Endothelial cell of umbilical vein (primary cell): Measurements from ENCODE around the gene OGDH. TPM values are rescaled to one million over a fixed set of nuclear protein-coding genes. Genes with fewer than 3 reads are reported as not detected.

Source experiments
- BruUV-seq: library from RNA; stranded (reverse); fragments of 400-500 nt; replicated peaks from 2 replicates; lab custom pipeline; 2021; lab: Mats Ljungman, UMichigan
- CTCF ChIA-PET: fragments of 300-600, 350-600 bp; sonication (Branson Sonifier 250); formaldehyde crosslinking; loops from one replicate; lab custom pipeline; 2021; ENCODE audit warnings: antibody characterized with exemption, inconsistent platforms; lab: Charles Lee
- POLR2A ChIA-PET: fragments of 300-600, 350-600 bp; sonication (Branson Sonifier 250); formaldehyde crosslinking; loops from one replicate; lab custom pipeline; 2021; ENCODE audit warnings: antibody characterized with exemption, inconsistent platforms; lab: Charles Lee
- DNase-seq: peaks from one replicate; pipeline ENCODE4 v3.0.0-alpha.2; 2011; ENCODE audit warnings: low read depth, low spot score
- FAIRE-seq: peaks from 2 replicates; lab custom pipeline; 2011; peaks lifted over from hg19 to GRCh38; lab: Jason Lieb, UNC
- H2AFZ ChIP-seq: 2 replicates; pipeline ENCODE4 v1.6.0; 2012; ENCODE audit warnings: low read depth, low read length, control low read depth, inconsistent platforms
- H3K27ac ChIP-seq: 2 replicates; pipeline ENCODE4 v1.5.1; 2011; ENCODE audit warnings: low read depth, mild to moderate bottlenecking, control low read depth, low read length, moderate library complexity; ENCODE audit not compliant: insufficient read depth
- H3K27me3 ChIP-seq, 2 experiments: 2 replicates each; pipeline versions ENCODE4 v1.6.0 to v1.6.1; 2011; ENCODE audit warnings: low read length in 2 of 2, mixed read lengths in 1 of 2; ENCODE audit not compliant: control insufficient read depth in 2 of 2, insufficient read depth in 2 of 2
- H3K36me3 ChIP-seq, 2 experiments: 2 replicates in 1 of 2; 3 replicates in 1 of 2; pipeline ENCODE4 v1.5.1; 2011; ENCODE audit warnings: low read length in 2 of 2, mild to moderate bottlenecking in 1 of 2, moderate library complexity in 1 of 2; ENCODE audit not compliant: control insufficient read depth in 2 of 2, insufficient read depth in 2 of 2; ENCODE audit errors: extremely low read depth in 1 of 2
- H3K4me1 ChIP-seq: 3 replicates; pipeline ENCODE4 v1.5.1; 2011; ENCODE audit warnings: mild to moderate bottlenecking, low read length; ENCODE audit not compliant: control insufficient read depth, insufficient read depth; ENCODE audit errors: extremely low read depth
- H3K4me2 ChIP-seq: 2 replicates; pipeline ENCODE4 v1.6.1; 2011; ENCODE audit warnings: low read length, control low read depth, mixed read lengths; ENCODE audit not compliant: insufficient read depth
- H3K4me3 ChIP-seq, 3 experiments: fragments of 200-600 bp in 1 of 3; sonication (generic), shearing (Covaris generic) in 1 of 3; replicated peaks in 1 of 3; 2 replicates each; pipeline ENCODE4 v1.5.1; 2011 to 2016; ENCODE audit warnings: control low read depth in 3 of 3, low read length in 3 of 3, mild to moderate bottlenecking in 2 of 3, inconsistent platforms in 1 of 3, low read depth in 1 of 3, moderate library complexity in 1 of 3; ENCODE audit not compliant: insufficient read depth in 1 of 3
- H3K79me2 ChIP-seq: 2 replicates; pipeline ENCODE4 v1.6.0; 2012; ENCODE audit warnings: low read length, inconsistent platforms; ENCODE audit not compliant: control insufficient read depth, insufficient read depth
- H3K9ac ChIP-seq: replicated peaks from 2 replicates; pipeline ENCODE3; 2011; ENCODE audit warnings: low read length, control low read depth; ENCODE audit not compliant: insufficient read depth; ENCODE audit errors: extremely low read depth
- H3K9me1 ChIP-seq: replicated peaks from 3 replicates; pipeline ENCODE4 v1.6.0; 2011; ENCODE audit warnings: mild to moderate bottlenecking, low read length; ENCODE audit not compliant: control insufficient read depth, insufficient read depth; ENCODE audit errors: extremely low read depth
- H3K9me3 ChIP-seq: replicated peaks from 2 replicates; pipeline ENCODE4 v1.5.1; 2012; ENCODE audit warnings: low read length, inconsistent platforms; ENCODE audit not compliant: control insufficient read depth, insufficient read depth
- H4K20me1 ChIP-seq: replicated peaks from 2 replicates; pipeline ENCODE3; 2011; ENCODE audit warnings: mild to moderate bottlenecking, low read length; ENCODE audit not compliant: control insufficient read depth, insufficient read depth; ENCODE audit errors: extremely low read depth
- EZH2 ChIP-seq: IDR thresholded peaks from 2 replicates; pipeline ENCODE4 v1.6.1; 2012; ENCODE audit warnings: borderline replicate concordance, low read depth, mild to moderate bottlenecking, moderate library complexity, low read length, inconsistent platforms; ENCODE audit not compliant: severe bottlenecking
- FOS ChIP-seq: IDR thresholded peaks from 2 replicates; pipeline ENCODE4 v1.6.1; 2011; ENCODE audit warnings: mild to moderate bottlenecking, low read length, moderate library complexity, borderline replicate concordance; ENCODE audit not compliant: insufficient read depth
- GATA2 ChIP-seq: IDR thresholded peaks from 2 replicates; pipeline ENCODE4 v1.7.0; 2011; ENCODE audit warnings: low read depth, mild to moderate bottlenecking, moderate library complexity, mixed read lengths, low read length; ENCODE audit not compliant: insufficient read length, insufficient read depth
- POLR2A ChIP-seq: IDR thresholded peaks from 2 replicates; pipeline ENCODE4 v1.6.1; 2012; ENCODE audit warnings: low read depth, mild to moderate bottlenecking, control low read depth, low read length
- POLR2AphosphoS5 ChIP-seq: IDR thresholded peaks from 2 replicates; pipeline ENCODE4 v1.6.1; 2012; ENCODE audit warnings: low read depth, mild to moderate bottlenecking, control low read depth, low read length, moderate library complexity; ENCODE audit not compliant: insufficient read depth
- dilution Hi-C: fragments of 300-500 bp; cut with MboI; formaldehyde crosslinking; loops from one replicate; pipeline ENCODE4 v1.15.0; 2019; ENCODE audit warnings: low sequenced_read_pairs; ENCODE audit not compliant: extremely low pct_ligation_motif_present
- intact Hi-C: fragments of 100-400 bp; cut with micrococcal nuclease; formaldehyde crosslinking; loops from one replicate; pipeline ENCODE4 v1.10.0; 2022
- polyA plus RNA-seq, 4 experiments: library from polyadenylated mRNA; depleted of rRNA in 3 of 4; stranded (reverse) in 3 of 4; unstranded in 1 of 4; fragments of >200 nt; gene quantifications; 2 replicates each; pipeline versions ENCODE4 v1.2.1 to v1.2.3, GENCODE V29; 2011 to 2012; ENCODE audit warnings: missing spikeins in 1 of 4
- total RNA-seq: library from RNA; stranded (reverse); gene quantifications from 2 replicates; pipeline ENCODE4 v1.2.3, GENCODE V29; 2021
- TF ChIP-seq, protein P1 (sequence below): IDR thresholded peaks from 2 replicates; pipeline ENCODE4 v1.6.1; 2011; ENCODE audit not compliant: insufficient read depth, insufficient read length
- TF ChIP-seq, protein P2 (sequence below), 2 donors: IDR thresholded peaks; 1 replicate in 1 of 2; 2 replicates in 1 of 2; pipeline ENCODE4 v1.5.1; 2011; ENCODE audit warnings: low read length in 2 of 2, mild to moderate bottlenecking in 2 of 2, moderate library complexity in 2 of 2, control low read depth in 1 of 2, inconsistent platforms in 1 of 2, low read depth in 1 of 2; ENCODE audit not compliant: insufficient read depth in 1 of 2; ENCODE audit errors: extremely low read depth in 1 of 2

Gene OGDH
- total and polyA plus RNA-seq, 2 donors (not counting 3 experiments of a cell fraction or from before 2014, with no cell fraction given), result 88.9 to 92.9 TPM

DNA sequence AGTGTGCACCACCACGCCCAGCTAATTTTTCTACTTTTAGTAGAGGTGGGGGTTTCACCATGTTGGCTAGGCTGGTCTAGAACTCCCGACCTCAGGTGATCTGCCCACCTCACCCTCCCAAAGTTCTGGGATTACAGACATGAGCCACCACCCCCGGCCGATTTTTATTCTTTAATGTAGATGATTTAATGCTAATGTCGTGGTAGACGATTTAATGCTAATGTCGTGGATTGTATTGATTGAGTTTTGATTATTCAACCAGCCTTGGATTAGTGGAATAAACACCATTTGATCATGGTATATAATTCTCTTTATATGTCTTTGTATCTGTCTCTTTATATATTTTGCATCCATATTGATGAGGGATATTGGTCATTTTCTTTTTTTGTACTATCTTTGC, 52.6 kb downstream of the OGDH start:
- no peak overlapping the region for H3K9ac ChIP-seq
- H3K4me2 ChIP-seq, result no peak overlapping the region
- H3K9me1 ChIP-seq, result no peaks in the 10 kb centered on the region
- H3K79me2 ChIP-seq, result no peaks in the 10 kb centered on the region
- POLR2A ChIA-PET, result no interaction called here
- H2AFZ ChIP-seq, result no peak overlapping the region
- no peaks in the 10 kb centered on the region for H3K4me1 ChIP-seq
- dilution Hi-C loops (no loop called here), intact Hi-C loops (no loop called here)
- H3K4me3 ChIP-seq, result no peak overlapping the region
- peaks cover 0 to 2% of the 10 kb centered on the region in 2 experiments for H3K36me3 ChIP-seq
- TF ChIP-seq, protein P1, sequence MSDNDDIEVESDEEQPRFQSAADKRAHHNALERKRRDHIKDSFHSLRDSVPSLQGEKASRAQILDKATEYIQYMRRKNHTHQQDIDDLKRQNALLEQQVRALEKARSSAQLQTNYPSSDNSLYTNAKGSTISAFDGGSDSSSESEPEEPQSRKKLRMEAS, result no peak
- TF ChIP-seq GATA2 (no peak), EZH2 (no peak), POLR2A (no peak), FOS (no peak), POLR2AphosphoS5 (no peak)
- TF ChIP-seq, protein P2, sequence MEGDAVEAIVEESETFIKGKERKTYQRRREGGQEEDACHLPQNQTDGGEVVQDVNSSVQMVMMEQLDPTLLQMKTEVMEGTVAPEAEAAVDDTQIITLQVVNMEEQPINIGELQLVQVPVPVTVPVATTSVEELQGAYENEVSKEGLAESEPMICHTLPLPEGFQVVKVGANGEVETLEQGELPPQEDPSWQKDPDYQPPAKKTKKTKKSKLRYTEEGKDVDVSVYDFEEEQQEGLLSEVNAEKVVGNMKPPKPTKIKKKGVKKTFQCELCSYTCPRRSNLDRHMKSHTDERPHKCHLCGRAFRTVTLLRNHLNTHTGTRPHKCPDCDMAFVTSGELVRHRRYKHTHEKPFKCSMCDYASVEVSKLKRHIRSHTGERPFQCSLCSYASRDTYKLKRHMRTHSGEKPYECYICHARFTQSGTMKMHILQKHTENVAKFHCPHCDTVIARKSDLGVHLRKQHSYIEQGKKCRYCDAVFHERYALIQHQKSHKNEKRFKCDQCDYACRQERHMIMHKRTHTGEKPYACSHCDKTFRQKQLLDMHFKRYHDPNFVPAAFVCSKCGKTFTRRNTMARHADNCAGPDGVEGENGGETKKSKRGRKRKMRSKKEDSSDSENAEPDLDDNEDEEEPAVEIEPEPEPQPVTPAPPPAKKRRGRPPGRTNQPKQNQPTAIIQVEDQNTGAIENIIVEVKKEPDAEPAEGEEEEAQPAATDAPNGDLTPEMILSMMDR (IDR thresholded peaks at IDR 0.05; ENCODE audit: extremely low read depth in 1 of 2, insufficient read depth in 1 of 2, low read depth in 1 of 2, low read length in 2 of 2), result no peak
- peaks cover 3% of the 10 kb centered on the region for H3K9me3 ChIP-seq
- CTCF ChIA-PET, result interaction anchor here (0.5 kb wide), 1 partner anchor 258 kb away, joined by 3 read pairs; no protein-coding TSS in a partner anchor
- no peaks in the 10 kb centered on the region for H3K27me3 ChIP-seq
- no peak for FAIRE-seq
- DNase-seq, result no peak
- no TSS peak for BruUV-seq
- no peaks in the 10 kb centered on the region for H4K20me1 ChIP-seq
- no peak overlapping the region for H3K27ac ChIP-seq
